OCI-LY1 (cell line): ENCODE measurements around the gene SNX8.

ENCODE experiments used
- H2AFZ ChIP-seq: fragments of 200-600 bp; sonication (generic), shearing (Covaris generic); 2 replicates; pipeline ENCODE4 v1.6.0; 2014; ENCODE audit warnings: antibody characterized with exemption, mild to moderate bottlenecking, low read length
- H3F3A ChIP-seq: fragments of 200-600 bp; sonication (generic), shearing (Covaris generic); 2 replicates; pipeline ENCODE4 v1.6.0; 2014; ENCODE audit warnings: mild to moderate bottlenecking, antibody characterized with exemption, low read length, moderate library complexity; ENCODE audit not compliant: insufficient read depth
- H3K27ac ChIP-seq: fragments of 200-600 bp; sonication (generic); 2 replicates; pipeline ENCODE4 v1.5.1; 2014; ENCODE audit warnings: low read length, mixed run types, mild to moderate bottlenecking, low read depth; ENCODE audit not compliant: poor library complexity, severe bottlenecking
- H3K27me3 ChIP-seq: fragments of 200-600 bp; sonication (generic); 2 replicates; pipeline ENCODE4 v1.6.0; 2014; ENCODE audit warnings: antibody characterized with exemption, mild to moderate bottlenecking, low read length, moderate library complexity; ENCODE audit not compliant: insufficient read depth
- H3K36me3 ChIP-seq: fragments of 200-600 bp; sonication (generic); 2 replicates; pipeline ENCODE4 v1.6.1; 2014; ENCODE audit warnings: mild to moderate bottlenecking, antibody characterized with exemption, low read length, moderate library complexity, mixed read lengths; ENCODE audit not compliant: insufficient read depth
- H3K4me1 ChIP-seq: fragments of 200-600 bp; sonication (generic); 2 replicates; pipeline ENCODE4 v1.5.1; 2014; ENCODE audit warnings: mild to moderate bottlenecking, low read length, moderate library complexity; ENCODE audit not compliant: insufficient read depth, severe bottlenecking
- H3K4me2 ChIP-seq: fragments of 200-600 bp; sonication (generic), shearing (Covaris generic); 2 replicates; pipeline ENCODE4 v1.6.1; 2014; ENCODE audit warnings: low read length
- H3K4me3 ChIP-seq: fragments of 200-600 bp; sonication (generic); 2 replicates; pipeline ENCODE4 v1.5.1; 2014; ENCODE audit warnings: low read length, low read depth, mild to moderate bottlenecking, mixed read lengths; ENCODE audit not compliant: poor library complexity, severe bottlenecking
- H3K79me2 ChIP-seq: fragments of 200-600 bp; shearing (Covaris generic); 2 replicates; pipeline ENCODE4 v1.6.1; 2016; ENCODE audit warnings: mixed run types, low read length, mixed read lengths; ENCODE audit not compliant: insufficient read depth
- H3K9ac ChIP-seq: fragments of 200-600 bp; sonication (generic), shearing (Covaris generic); 2 replicates; pipeline ENCODE4 v1.6.1; 2014; ENCODE audit warnings: mild to moderate bottlenecking, low read length, mixed read lengths
- H3K9me2 ChIP-seq: fragments of 200-600 bp; sonication (generic), shearing (Covaris generic); 2 replicates; pipeline ENCODE4 v1.6.1; 2014; ENCODE audit warnings: low read depth, mild to moderate bottlenecking, low read length, mixed read lengths
- H3K9me3 ChIP-seq: fragments of 200-600 bp; shearing (Covaris generic); 2 replicates; pipeline ENCODE4 v1.6.1; 2014; ENCODE audit warnings: low read length, mixed read lengths
- H4K20me1 ChIP-seq: fragments of 200-600 bp; sonication (generic), shearing (Covaris generic); 2 replicates; pipeline ENCODE4 v1.6.0; 2016; ENCODE audit warnings: mild to moderate bottlenecking, low read length; ENCODE audit not compliant: insufficient read depth
- EZH2 ChIP-seq: fragments of 200-600 bp; sonication (generic), shearing (Covaris generic); IDR thresholded peaks from 2 replicates; pipeline ENCODE4 v1.8.0; 2017; ENCODE audit warnings: borderline replicate concordance, mixed run types, mild to moderate bottlenecking, antibody characterized with exemption, low read length, moderate library complexity, mixed read lengths
- TF ChIP-seq, protein P1 (sequence below): fragments of 200-600 bp; sonication (generic), shearing (Covaris generic); IDR thresholded peaks from 2 replicates; pipeline ENCODE4 v1.5.1; 2017; ENCODE audit warnings: mild to moderate bottlenecking, antibody characterized with exemption, low read length, moderate library complexity, mixed read lengths

Gene SNX8

DNA sequence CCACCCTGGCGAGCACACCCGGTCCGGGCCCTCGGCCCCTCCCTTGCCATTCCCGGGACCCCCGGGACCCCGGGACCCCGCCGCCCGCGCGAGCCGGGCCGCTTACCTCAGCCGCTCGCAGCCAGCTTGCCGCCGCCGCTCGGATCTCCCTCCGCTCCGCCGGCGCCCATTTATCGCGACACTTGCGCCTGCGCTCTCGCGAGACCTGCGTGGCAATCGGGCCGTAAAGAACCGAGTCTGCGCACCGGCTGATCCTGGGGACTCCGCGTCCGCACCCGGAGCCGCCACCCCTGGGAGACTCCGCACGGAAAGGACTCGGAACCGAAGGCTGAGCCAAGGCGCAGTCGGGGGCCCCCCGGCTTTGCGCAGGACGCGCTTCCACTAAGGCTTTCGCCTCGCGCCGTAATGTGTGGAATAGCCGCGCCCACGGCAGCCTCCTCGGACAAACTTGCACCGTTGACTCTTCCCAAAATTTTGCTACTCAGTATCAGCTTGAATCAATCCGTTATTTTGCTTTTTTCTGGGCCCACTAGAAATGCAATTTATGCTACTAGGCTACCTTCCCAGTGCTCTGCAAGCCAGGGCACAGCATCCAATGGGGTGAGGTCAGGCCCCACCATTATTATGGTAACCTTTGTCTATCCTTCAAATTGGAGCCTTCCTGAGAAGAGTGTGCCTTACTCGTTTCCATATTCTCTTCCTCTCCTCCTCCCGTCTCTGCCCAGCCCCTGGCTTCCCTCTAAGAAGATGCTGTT is 81.3 kb downstream of the SNX8 start, which contains the start of gene MAD1L1:
MAD1L1 (minus strand) TSS at position 180 of the 755 bp plus-strand sequence. CDS start 2,812 bp downstream, outside the sequence.
- no peaks in the 10 kb centered on the region for H3K27me3 ChIP-seq
- no peaks in the 10 kb centered on the region for H3K9me3 ChIP-seq
- H3K79me2 ChIP-seq, result peaks cover 18% of the 10 kb centered on the region
- TF ChIP-seq EZH2, result no peak
- TF ChIP-seq, protein P1, sequence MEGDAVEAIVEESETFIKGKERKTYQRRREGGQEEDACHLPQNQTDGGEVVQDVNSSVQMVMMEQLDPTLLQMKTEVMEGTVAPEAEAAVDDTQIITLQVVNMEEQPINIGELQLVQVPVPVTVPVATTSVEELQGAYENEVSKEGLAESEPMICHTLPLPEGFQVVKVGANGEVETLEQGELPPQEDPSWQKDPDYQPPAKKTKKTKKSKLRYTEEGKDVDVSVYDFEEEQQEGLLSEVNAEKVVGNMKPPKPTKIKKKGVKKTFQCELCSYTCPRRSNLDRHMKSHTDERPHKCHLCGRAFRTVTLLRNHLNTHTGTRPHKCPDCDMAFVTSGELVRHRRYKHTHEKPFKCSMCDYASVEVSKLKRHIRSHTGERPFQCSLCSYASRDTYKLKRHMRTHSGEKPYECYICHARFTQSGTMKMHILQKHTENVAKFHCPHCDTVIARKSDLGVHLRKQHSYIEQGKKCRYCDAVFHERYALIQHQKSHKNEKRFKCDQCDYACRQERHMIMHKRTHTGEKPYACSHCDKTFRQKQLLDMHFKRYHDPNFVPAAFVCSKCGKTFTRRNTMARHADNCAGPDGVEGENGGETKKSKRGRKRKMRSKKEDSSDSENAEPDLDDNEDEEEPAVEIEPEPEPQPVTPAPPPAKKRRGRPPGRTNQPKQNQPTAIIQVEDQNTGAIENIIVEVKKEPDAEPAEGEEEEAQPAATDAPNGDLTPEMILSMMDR, result no peak
- H3K36me3 ChIP-seq, result peaks cover 59% of the 10 kb centered on the region
- no peaks in the 10 kb centered on the region for H3K9me2 ChIP-seq
- H3K27ac ChIP-seq, result peak within 1 kb of the TSS; percentile 17
- H3K4me2 ChIP-seq, result peak within 1 kb of the TSS; percentile 100
- H3K9ac ChIP-seq, result peak within 1 kb of the TSS; percentile 82
- no peaks in the 10 kb centered on the region for H4K20me1 ChIP-seq
- peaks cover 6% of the 10 kb centered on the region; the same call in 1 of the 2 replicates for H3F3A ChIP-seq
- peak within 1 kb of the TSS; percentile 85 for H3K4me3 ChIP-seq
- H2AFZ ChIP-seq, result no peak within 1 kb of the TSS
- H3K4me1 ChIP-seq, result peaks cover 35% of the 10 kb centered on the region

DNA sequence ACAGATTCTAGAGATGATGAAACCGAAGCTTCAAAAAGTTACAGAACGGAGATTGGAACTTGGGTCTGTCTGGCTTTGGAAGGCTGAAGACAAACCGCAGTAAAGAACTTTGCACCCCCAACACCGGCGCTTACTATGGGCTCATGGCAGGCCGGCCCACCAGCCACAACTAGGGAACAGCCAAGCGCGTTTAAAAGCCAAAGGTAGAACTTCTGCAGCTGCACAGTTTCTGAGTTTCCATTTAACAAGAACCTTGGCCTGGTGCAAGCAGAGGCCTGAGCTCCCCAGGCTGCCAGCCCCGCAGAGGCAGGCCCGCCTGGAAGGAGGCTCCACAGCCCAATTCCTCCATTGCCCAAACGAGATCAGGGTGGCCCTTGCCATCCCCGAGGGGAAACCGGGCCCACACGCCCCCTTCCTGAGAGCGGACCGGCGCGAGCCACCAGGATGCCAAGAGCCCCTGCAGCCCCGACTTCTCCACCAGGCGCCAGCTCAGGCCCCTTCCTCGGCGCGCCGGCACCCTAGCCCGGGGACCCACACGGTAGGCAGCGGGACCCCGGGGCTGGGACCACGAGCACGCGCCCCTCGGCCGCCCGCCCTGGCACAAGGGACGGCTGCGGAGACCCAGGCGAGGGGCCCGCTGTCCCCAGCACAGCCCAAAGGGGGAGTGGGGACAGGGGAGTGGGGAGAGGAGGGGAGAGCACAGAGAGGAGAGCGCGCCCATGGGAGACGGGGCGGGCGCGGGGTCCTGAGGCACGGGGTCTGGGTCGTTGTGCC is 82.1 kb downstream of the SNX8 start:
- Histone ChIP-seq H3K9me2 (no peaks in the 10 kb centered on the region), H3K4me2 (peak overlapping the region; percentile 100), H3K4me3 (peak overlapping the region; percentile 85), H3K9ac (peak overlapping the region; percentile 82), H2AFZ (no peak overlapping the region), H3K27ac (no peak overlapping the region), H3K27me3 (no peaks in the 10 kb centered on the region), H3F3A (peaks cover 6% of the 10 kb centered on the region; the same call in 1 of the 2 replicates), H3K4me1 (peaks cover 28% of the 10 kb centered on the region), H4K20me1 (no peaks in the 10 kb centered on the region), H3K36me3 (peaks cover 63% of the 10 kb centered on the region), H3K9me3 (no peaks in the 10 kb centered on the region), H3K79me2 (peaks cover 18% of the 10 kb centered on the region)
- TF ChIP-seq EZH2, result no peak
- TF ChIP-seq, protein P1, result no peak

DNA sequence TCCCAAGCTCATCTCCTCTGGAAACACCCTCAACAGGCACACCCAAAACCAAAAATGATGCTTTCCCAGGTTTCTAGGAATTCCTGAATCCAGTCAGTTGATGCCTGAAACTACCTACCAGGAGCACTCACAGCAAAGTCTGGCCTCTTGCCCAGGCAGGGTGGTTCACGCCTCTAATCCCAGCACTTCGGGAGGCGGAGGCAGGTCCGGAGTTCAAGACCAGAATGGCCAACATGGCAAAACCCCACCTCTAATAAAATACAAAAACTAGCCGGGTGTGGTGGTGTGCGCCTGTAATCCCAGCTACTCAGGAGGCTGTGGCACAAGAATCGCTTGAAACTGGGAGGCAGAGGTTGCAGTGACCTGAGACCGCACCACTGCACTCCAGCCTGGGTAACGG is 83.4 kb downstream of the SNX8 start:
- H3K36me3 ChIP-seq, result peaks cover 63% of the 10 kb centered on the region
- no peaks in the 10 kb centered on the region for H4K20me1 ChIP-seq
- no peak overlapping the region for H3K4me2 ChIP-seq
- H2AFZ ChIP-seq, result no peak overlapping the region
- peaks cover 18% of the 10 kb centered on the region for H3K79me2 ChIP-seq
- no peak overlapping the region for H3K27ac ChIP-seq
- no peaks in the 10 kb centered on the region for H3K9me2 ChIP-seq
- H3K9me3 ChIP-seq, result no peaks in the 10 kb centered on the region
- no peak overlapping the region for H3K4me3 ChIP-seq
- peaks cover 23% of the 10 kb centered on the region for H3K4me1 ChIP-seq
- H3K27me3 ChIP-seq, result no peaks in the 10 kb centered on the region
- H3K9ac ChIP-seq, result no peak overlapping the region
- H3F3A ChIP-seq, result peaks cover 6% of the 10 kb centered on the region; the same call in 1 of the 2 replicates
- TF ChIP-seq, protein P1, result no peak
- TF ChIP-seq EZH2, result no peak
